ENCODE measurements around the gene PER1. TPM values are rescaled to one million over a fixed set of nuclear protein-coding genes. Genes with fewer than 3 reads are reported as not detected.
A peak's percentile ranks its signal among the peaks of the same experiment; 100 is the strongest.

PER1 gene
- total RNA-seq, 1 experiment from 2014 or later: 10.6 TPM

GRCh38 chr17:8166731-8167130 is 14.5 kb upstream of the PER1 start:
- Histone ChIP-seq H3K36me3 (ENCODE audit: control insufficient read depth, insufficient read depth, low read length) (no peaks in the 10 kb centered on the region), H3K4me1 (peaks cover 7% of the 10 kb centered on the region; the same call in 1 of the 2 replicates), H3K4me3 (ENCODE audit: low read depth, low read length) (no peak overlapping the region), H3K27me3 (replicated peaks; ENCODE audit: control insufficient read depth, insufficient read depth, low read length) (no peaks in the 10 kb centered on the region), H3K9me3 (no peaks in the 10 kb centered on the region)
- no peaks in the 10 kb centered on the region for H3K27me3 Mint-ChIP-seq (ENCODE audit: insufficient read depth, unreplicated experiment)
- no peak for DNase-seq
- ChIA-PET POLR2A (no interaction called here), CTCF (no interaction called here)
- no TSS peak for BruUV-seq (replicated peaks)
- intact Hi-C loops (cut with micrococcal nuclease; ENCODE audit: unreplicated experiment): no loop called here
- no peak overlapping the region for H3K27ac Mint-ChIP-seq (ENCODE audit: unreplicated experiment)
- H3K36me3 Mint-ChIP-seq (ENCODE audit: insufficient read depth, unreplicated experiment): peaks cover 7% of the 10 kb centered on the region
- H3K4me3 Mint-ChIP-seq (ENCODE audit: unreplicated experiment): no peak overlapping the region
- TF ChIP-seq CTCF (IDR thresholded peaks at IDR 0.05; ENCODE audit: insufficient read depth in 1 of 2, low read depth in 1 of 2, low read length in 1 of 2, severe bottlenecking in 1 of 2, unreplicated experiment in 1 of 2): no peak
- no peaks in the 10 kb centered on the region for H3K4me1 Mint-ChIP-seq (ENCODE audit: low read depth, unreplicated experiment)
- no peaks in the 10 kb centered on the region for H3K9me3 Mint-ChIP-seq (ENCODE audit: unreplicated experiment)

GRCh38 chr17:8164815-8165131 is 12.6 kb upstream of the PER1 start:
- no peaks in the 10 kb centered on the region for H3K36me3 ChIP-seq (ENCODE audit: control insufficient read depth, insufficient read depth, low read length)
- POLR2A ChIA-PET: interaction anchor here (1.7 kb wide), 1 partner anchor 9 kb away, joined by 14 read pairs; no protein-coding TSS in a partner anchor
- no peak for TF ChIP-seq CTCF (IDR thresholded peaks at IDR 0.05; ENCODE audit: insufficient read depth in 1 of 2, low read depth in 1 of 2, low read length in 1 of 2, severe bottlenecking in 1 of 2, unreplicated experiment in 1 of 2)
- CTCF ChIA-PET: no interaction called here
- peaks cover 9% of the 10 kb centered on the region; the same call in 1 of the 2 replicates for H3K4me1 ChIP-seq
- Mint-ChIP-seq H3K4me3 (ENCODE audit: unreplicated experiment) (no peak overlapping the region), H3K9me3 (ENCODE audit: unreplicated experiment) (no peaks in the 10 kb centered on the region), H3K27ac (ENCODE audit: unreplicated experiment) (no peak overlapping the region), H3K4me1 (ENCODE audit: low read depth, unreplicated experiment) (peaks cover 5% of the 10 kb centered on the region), H3K36me3 (ENCODE audit: insufficient read depth, unreplicated experiment) (peaks cover 23% of the 10 kb centered on the region), H3K27me3 (ENCODE audit: insufficient read depth, unreplicated experiment) (no peaks in the 10 kb centered on the region)
- H3K27me3 ChIP-seq (replicated peaks; ENCODE audit: control insufficient read depth, insufficient read depth, low read length): no peaks in the 10 kb centered on the region
- intact Hi-C loops (cut with micrococcal nuclease; ENCODE audit: unreplicated experiment): no loop called here
- H3K9me3 ChIP-seq: no peaks in the 10 kb centered on the region
- DNase-seq: no peak
- H3K4me3 ChIP-seq (ENCODE audit: low read depth, low read length): no peak overlapping the region
- no TSS peak for BruUV-seq (replicated peaks)

- Histone ChIP-seq H3K9me3 (no peaks in the 10 kb centered on the region), H3K36me3 (ENCODE audit: control insufficient read depth, insufficient read depth, low read length) (no peaks in the 10 kb centered on the region), H3K4me3 (ENCODE audit: low read depth, low read length) (no peak overlapping the region), H3K27me3 (replicated peaks; ENCODE audit: control insufficient read depth, insufficient read depth, low read length) (no peaks in the 10 kb centered on the region), H3K4me1 (peaks cover 9% of the 10 kb centered on the region; the same call in 1 of the 2 replicates)
- Mint-ChIP-seq H3K4me3 (ENCODE audit: unreplicated experiment) (peak overlapping the region; percentile 83), H3K27ac (ENCODE audit: unreplicated experiment) (no peak overlapping the region), H3K27me3 (ENCODE audit: insufficient read depth, unreplicated experiment) (no peaks in the 10 kb centered on the region), H3K9me3 (ENCODE audit: unreplicated experiment) (no peaks in the 10 kb centered on the region), H3K36me3 (ENCODE audit: insufficient read depth, unreplicated experiment) (peaks cover 24% of the 10 kb centered on the region), H3K4me1 (ENCODE audit: low read depth, unreplicated experiment) (peaks cover 5% of the 10 kb centered on the region)
- intact Hi-C loops (cut with micrococcal nuclease; ENCODE audit: unreplicated experiment): no loop called here
- CTCF ChIA-PET: no interaction called here
- POLR2A ChIA-PET: interaction anchor here (1.7 kb wide), 1 partner anchor 9 kb away, joined by 14 read pairs; no protein-coding TSS in a partner anchor
- DNase-seq: no peak
- no peak for TF ChIP-seq CTCF (IDR thresholded peaks at IDR 0.05; ENCODE audit: insufficient read depth in 1 of 2, low read depth in 1 of 2, low read length in 1 of 2, severe bottlenecking in 1 of 2, unreplicated experiment in 1 of 2)
- BruUV-seq (replicated peaks): no TSS peak
Observed at GRCh38 chr17:8163978-8164814, 12.0 kb upstream of the PER1 start.
